Measurements from ENCODE around the gene MTCH1. TPM values are rescaled to one million over a fixed set of nuclear protein-coding genes. Genes with fewer than 3 reads are reported as not detected.

Gene MTCH1
- total and polyA plus RNA-seq, 9 of the 15 experiments (the other 6 are each of a cell fraction or from before 2014, with no cell fraction given): 7.9 to 161 (median 118) TPM

- no peak for TF ChIP-seq UBTF (IDR thresholded peaks at IDR 0.05; ENCODE audit: borderline replicate concordance in 1 of 2, low read depth in 2 of 2, low read length in 2 of 2)
- TF ChIP-seq, protein P1, sequence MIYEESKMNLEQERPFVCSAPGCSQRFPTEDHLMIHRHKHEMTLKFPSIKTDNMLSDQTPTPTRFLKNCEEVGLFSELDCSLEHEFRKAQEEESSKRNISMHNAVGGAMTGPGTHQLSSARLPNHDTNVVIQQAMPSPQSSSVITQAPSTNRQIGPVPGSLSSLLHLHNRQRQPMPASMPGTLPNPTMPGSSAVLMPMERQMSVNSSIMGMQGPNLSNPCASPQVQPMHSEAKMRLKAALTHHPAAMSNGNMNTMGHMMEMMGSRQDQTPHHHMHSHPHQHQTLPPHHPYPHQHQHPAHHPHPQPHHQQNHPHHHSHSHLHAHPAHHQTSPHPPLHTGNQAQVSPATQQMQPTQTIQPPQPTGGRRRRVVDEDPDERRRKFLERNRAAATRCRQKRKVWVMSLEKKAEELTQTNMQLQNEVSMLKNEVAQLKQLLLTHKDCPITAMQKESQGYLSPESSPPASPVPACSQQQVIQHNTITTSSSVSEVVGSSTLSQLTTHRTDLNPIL (CRISPR knock-in tag; IDR thresholded peaks at IDR 0.05): no peak
- no peak for TF ChIP-seq IFI16 (CRISPR knock-in tag; IDR thresholded peaks at IDR 0.05)
- TF ChIP-seq, protein P2, sequence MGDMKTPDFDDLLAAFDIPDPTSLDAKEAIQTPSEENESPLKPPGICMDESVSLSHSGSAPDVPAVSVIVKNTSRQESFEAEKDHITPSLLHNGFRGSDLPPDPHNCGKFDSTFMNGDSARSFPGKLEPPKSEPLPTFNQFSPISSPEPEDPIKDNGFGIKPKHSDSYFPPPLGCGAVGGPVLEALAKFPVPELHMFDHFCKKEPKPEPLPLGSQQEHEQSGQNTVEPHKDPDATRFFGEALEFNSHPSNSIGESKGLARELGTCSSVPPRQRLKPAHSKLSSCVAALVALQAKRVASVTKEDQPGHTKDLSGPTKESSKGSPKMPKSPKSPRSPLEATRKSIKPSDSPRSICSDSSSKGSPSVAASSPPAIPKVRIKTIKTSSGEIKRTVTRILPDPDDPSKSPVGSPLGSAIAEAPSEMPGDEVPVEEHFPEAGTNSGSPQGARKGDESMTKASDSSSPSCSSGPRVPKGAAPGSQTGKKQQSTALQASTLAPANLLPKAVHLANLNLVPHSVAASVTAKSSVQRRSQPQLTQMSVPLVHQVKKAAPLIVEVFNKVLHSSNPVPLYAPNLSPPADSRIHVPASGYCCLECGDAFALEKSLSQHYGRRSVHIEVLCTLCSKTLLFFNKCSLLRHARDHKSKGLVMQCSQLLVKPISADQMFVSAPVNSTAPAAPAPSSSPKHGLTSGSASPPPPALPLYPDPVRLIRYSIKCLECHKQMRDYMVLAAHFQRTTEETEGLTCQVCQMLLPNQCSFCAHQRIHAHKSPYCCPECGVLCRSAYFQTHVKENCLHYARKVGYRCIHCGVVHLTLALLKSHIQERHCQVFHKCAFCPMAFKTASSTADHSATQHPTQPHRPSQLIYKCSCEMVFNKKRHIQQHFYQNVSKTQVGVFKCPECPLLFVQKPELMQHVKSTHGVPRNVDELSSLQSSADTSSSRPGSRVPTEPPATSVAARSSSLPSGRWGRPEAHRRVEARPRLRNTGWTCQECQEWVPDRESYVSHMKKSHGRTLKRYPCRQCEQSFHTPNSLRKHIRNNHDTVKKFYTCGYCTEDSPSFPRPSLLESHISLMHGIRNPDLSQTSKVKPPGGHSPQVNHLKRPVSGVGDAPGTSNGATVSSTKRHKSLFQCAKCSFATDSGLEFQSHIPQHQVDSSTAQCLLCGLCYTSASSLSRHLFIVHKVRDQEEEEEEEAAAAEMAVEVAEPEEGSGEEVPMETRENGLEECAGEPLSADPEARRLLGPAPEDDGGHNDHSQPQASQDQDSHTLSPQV (IDR thresholded peaks at IDR 0.05): no peak
- no peak for TF ChIP-seq PTTG1 (tag; IDR thresholded peaks at IDR 0.05; ENCODE audit: low read depth)
- TF ChIP-seq AFF4 (CRISPR knock-in tag; IDR thresholded peaks at IDR 0.05): no peak
- TF ChIP-seq HNRNPUL1 (IDR thresholded peaks at IDR 0.05; ENCODE audit: low read length): no peak
- TF ChIP-seq, protein P3, sequence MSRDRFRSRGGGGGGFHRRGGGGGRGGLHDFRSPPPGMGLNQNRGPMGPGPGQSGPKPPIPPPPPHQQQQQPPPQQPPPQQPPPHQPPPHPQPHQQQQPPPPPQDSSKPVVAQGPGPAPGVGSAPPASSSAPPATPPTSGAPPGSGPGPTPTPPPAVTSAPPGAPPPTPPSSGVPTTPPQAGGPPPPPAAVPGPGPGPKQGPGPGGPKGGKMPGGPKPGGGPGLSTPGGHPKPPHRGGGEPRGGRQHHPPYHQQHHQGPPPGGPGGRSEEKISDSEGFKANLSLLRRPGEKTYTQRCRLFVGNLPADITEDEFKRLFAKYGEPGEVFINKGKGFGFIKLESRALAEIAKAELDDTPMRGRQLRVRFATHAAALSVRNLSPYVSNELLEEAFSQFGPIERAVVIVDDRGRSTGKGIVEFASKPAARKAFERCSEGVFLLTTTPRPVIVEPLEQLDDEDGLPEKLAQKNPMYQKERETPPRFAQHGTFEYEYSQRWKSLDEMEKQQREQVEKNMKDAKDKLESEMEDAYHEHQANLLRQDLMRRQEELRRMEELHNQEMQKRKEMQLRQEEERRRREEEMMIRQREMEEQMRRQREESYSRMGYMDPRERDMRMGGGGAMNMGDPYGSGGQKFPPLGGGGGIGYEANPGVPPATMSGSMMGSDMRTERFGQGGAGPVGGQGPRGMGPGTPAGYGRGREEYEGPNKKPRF (IDR thresholded peaks at IDR 0.05; ENCODE audit: low read depth, low read length): no peak
- TF ChIP-seq KHSRP (IDR thresholded peaks at IDR 0.05): peak; percentile 37; the same call in 1 of the 2 replicates
These were observed 31.6 kb downstream of the MTCH1 start, which contains the start of gene PI16 (continued) for GRCh38 chr6:36954262-36954931.
